GM21619 (cell line): ENCODE measurements around the gene C11orf21.

Experiments used
- ATAC-seq: cut with Tn5 transposase; IDR thresholded peaks from one replicate; pipeline ENCODE4 v1.9.1; 2021; ENCODE audit not compliant: unreplicated experiment

The C11orf21 gene

GRCh38 chr11:2309251-2310072 is 7.7 kb upstream of the C11orf21 start:
- no peak for ATAC-seq

GRCh38 chr11:2308713-2309112 is 7.0 kb upstream of the C11orf21 start:
- no peak for ATAC-seq

- no peak for ATAC-seq
These were observed 6.0 kb upstream of the C11orf21 start for GRCh38 chr11:2307501-2308331.

- no peak for ATAC-seq
These were observed 5.3 kb upstream of the C11orf21 start for GRCh38 chr11:2306877-2307500.

GRCh38 chr11:2306452-2306823 is 4.7 kb upstream of the C11orf21 start:
- ATAC-seq, result no peak

GRCh38 chr11:2305788-2306451 is 4.2 kb upstream of the C11orf21 start:
- no peak for ATAC-seq

- no peak for ATAC-seq
These were observed 3.5 kb upstream of the C11orf21 start for GRCh38 chr11:2305140-2305778.

GRCh38 chr11:2304506-2305139 is 2.9 kb upstream of the C11orf21 start:
- ATAC-seq, result no peak

- ATAC-seq, result no peak
These were observed 2.1 kb upstream of the C11orf21 start for GRCh38 chr11:2303627-2304505.

GRCh38 chr11:2302896-2303626 is 1.3 kb upstream of the C11orf21 start:
- no peak for ATAC-seq

- ATAC-seq, result no peak
These were observed 683 bp upstream of the C11orf21 start for GRCh38 chr11:2302306-2302895.

GRCh38 chr11:2300936-2301630 is 635 bp downstream of the C11orf21 start:
- no peak for ATAC-seq

- ATAC-seq, result no peak
These were observed 1.3 kb downstream of the C11orf21 start for GRCh38 chr11:2300290-2300935.

- no peak for ATAC-seq
These were observed 1.9 kb downstream of the C11orf21 start for GRCh38 chr11:2299773-2300172.

- ATAC-seq, result no peak
These were observed 2.6 kb downstream of the C11orf21 start for GRCh38 chr11:2298795-2299761.
